ENCODE results near the gene ISX.

Gene ISX

GRCh38 chr22:35103761-35104160, 37.8 kb downstream of the ISX start:
- DNase-seq (ENCODE audit: extremely low read depth, low read depth) = no peak
- no peak for TF ChIP-seq CTCF (IDR thresholded peaks at IDR 0.05; ENCODE audit: low read depth, low read length, missing control alignments)
- no peak overlapping the region for H3K4me3 ChIP-seq (replicated peaks; ENCODE audit: low read depth, low read length)

- no peak for TF ChIP-seq CTCF (IDR thresholded peaks at IDR 0.05; ENCODE audit: low read depth, low read length, missing control alignments)
- no peak for DNase-seq (ENCODE audit: extremely low read depth, low read depth)
- H3K4me3 ChIP-seq (replicated peaks; ENCODE audit: low read depth, low read length) = no peak overlapping the region
Observed at GRCh38 chr22:35104491-35104890, 38.5 kb downstream of the ISX start.

GRCh38 chr22:35109616-35110015, 43.7 kb downstream of the ISX start:
- TF ChIP-seq CTCF (IDR thresholded peaks at IDR 0.05; ENCODE audit: low read depth, low read length, missing control alignments) = no peak
- H3K4me3 ChIP-seq (replicated peaks; ENCODE audit: low read depth, low read length) = no peak overlapping the region
- no peak for DNase-seq (ENCODE audit: extremely low read depth, low read depth)

GRCh38 chr22:35111244-35111643, 45.3 kb downstream of the ISX start:
- H3K4me3 ChIP-seq (replicated peaks; ENCODE audit: low read depth, low read length) = no peak overlapping the region
- no peak for TF ChIP-seq CTCF (IDR thresholded peaks at IDR 0.05; ENCODE audit: low read depth, low read length, missing control alignments)
- no peak for DNase-seq (ENCODE audit: extremely low read depth, low read depth)

- no peak overlapping the region for H3K4me3 ChIP-seq (replicated peaks; ENCODE audit: low read depth, low read length)
- TF ChIP-seq CTCF (IDR thresholded peaks at IDR 0.05; ENCODE audit: low read depth, low read length, missing control alignments) = no peak
- no peak for DNase-seq (ENCODE audit: extremely low read depth, low read depth)
Observed at GRCh38 chr22:35113341-35113740, 47.4 kb downstream of the ISX start.

- TF ChIP-seq CTCF (IDR thresholded peaks at IDR 0.05; ENCODE audit: low read depth, low read length, missing control alignments) = no peak
- DNase-seq (ENCODE audit: extremely low read depth, low read depth) = no peak
- no peak overlapping the region for H3K4me3 ChIP-seq (replicated peaks; ENCODE audit: low read depth, low read length)
Observed at GRCh38 chr22:35114131-35114980, 48.4 kb downstream of the ISX start.

All from HFF-Myc (cell line).